ENCODE measurements around the gene OVCA2.

- TF ChIP-seq POLR2A (IDR thresholded peaks at IDR 0.05; ENCODE audit: low read length) (no peak), ESRRA (IDR thresholded peaks at IDR 0.05; ENCODE audit: borderline replicate concordance, low read length) (no peak), MAFK (IDR thresholded peaks at IDR 0.05; ENCODE audit: partially characterized antibody) (no peak), CTCF (IDR thresholded peaks at IDR 0.05) (no peak), REST (IDR thresholded peaks at IDR 0.05) (no peak), E2F6 (IDR thresholded peaks at IDR 0.05; ENCODE audit: borderline replicate concordance, low read depth) (no peak), EP300 (IDR thresholded peaks at IDR 0.05) (no peak), MAZ (IDR thresholded peaks at IDR 0.05; ENCODE audit: borderline replicate concordance, low read depth, low read length) (no peak), JUNB (IDR thresholded peaks at IDR 0.05) (no peak), POLR2AphosphoS2 (conservative IDR thresholded peaks at IDR 0.05; ENCODE audit: low read length) (no peak), JUN (IDR thresholded peaks at IDR 0.05) (no peak), CEBPB (IDR thresholded peaks at IDR 0.05) (no peak)
Measured at GRCh38 chr17:2083613-2084035, 41.8 kb downstream of the OVCA2 start.

Data from A549 (cell line).